G401 (cell line): ENCODE data around the gene PITPNM3. TPM values are rescaled to one million over a fixed set of nuclear protein-coding genes. Genes with fewer than 3 reads are reported as not detected.

Source experiments
- DNase-seq: peaks from one replicate; pipeline ENCODE4 v3.0.0-alpha.2; 2015; ENCODE audit warnings: low spot score
- in situ Hi-C: cut with HindIII; loops from 2 replicates; pipeline ENCODE4 v1.10.0; 2016; ENCODE audit warnings: low sequenced_read_pairs, mixed read lengths
- total RNA-seq: library from RNA; depleted of rRNA; stranded (reverse); fragments of >200 nt; shearing (Covaris generic); gene quantifications from 2 replicates; pipeline ENCODE4 v1.2.3, GENCODE V29; 2014

The PITPNM3 gene
- total RNA-seq, 1 experiment from 2014 or later: 0.92 TPM

DNA sequence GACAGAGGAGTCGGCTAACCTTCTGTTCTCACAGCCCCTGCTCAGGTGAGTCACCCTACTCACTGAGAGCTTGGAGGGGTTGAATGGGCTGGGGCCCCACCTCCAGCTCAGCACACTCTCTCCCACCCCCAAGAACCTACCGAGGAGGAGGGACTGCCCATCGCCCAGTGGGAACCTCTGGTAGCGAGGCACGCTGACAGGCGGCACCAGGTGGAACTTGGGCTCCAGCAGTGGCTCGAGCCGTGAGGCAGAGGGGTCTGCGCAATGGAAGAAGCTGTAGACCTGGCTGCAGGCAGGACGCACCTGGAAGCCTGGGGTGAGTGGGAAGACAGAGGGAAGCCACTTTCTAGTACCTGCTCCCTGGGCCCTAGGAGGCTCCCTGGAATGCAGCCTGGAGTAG lies 83.8 kb downstream of the PITPNM3 start:
- no peak for DNase-seq
- in situ Hi-C loops: no loop called here

DNA sequence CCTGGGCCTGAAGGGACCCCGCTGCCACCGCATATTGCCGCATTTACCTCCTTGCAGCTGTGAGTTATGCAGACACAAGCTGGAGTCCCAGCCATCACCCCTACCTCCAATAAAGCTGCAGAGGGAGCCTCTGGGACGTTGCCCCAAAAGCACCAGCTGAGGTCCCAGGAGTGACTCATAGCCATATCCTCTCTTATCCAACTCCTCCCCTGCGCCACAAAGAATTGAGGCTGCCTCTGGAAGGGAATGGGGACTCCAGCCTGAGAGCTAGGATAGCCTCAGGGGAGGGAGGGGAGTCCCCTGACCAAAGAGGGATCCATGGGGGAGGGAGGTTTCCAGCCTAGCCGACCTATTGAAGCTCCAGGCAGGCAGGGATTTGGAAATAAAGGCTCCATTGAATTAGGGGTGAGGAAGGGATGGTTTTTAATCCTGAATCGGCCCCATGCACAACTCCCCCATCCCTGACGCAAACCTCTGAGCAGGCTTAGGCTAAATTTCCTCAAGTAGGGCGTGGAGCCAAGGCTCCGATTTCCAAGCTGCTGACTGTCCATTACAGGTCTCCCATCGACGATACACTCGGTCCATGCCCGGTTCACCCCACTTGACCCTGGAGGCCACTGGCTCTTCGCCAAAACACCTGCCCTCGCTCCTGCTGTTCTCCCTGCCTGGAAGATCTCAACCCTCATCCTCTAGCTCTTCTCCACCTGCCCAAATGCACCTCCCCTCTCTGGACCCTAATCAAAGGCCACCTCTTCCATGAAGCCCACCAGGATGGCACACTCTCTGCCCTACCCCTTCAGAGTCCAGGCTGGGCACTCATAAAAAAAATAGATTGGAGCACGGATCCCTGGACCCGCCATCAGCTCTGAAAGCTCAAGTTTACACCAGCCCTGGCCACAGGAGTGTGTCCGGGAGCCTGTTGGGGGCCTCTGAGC lies 84.6 kb downstream of the PITPNM3 start:
- DNase-seq: peak; percentile 36
- in situ Hi-C loops: no loop called here

DNA sequence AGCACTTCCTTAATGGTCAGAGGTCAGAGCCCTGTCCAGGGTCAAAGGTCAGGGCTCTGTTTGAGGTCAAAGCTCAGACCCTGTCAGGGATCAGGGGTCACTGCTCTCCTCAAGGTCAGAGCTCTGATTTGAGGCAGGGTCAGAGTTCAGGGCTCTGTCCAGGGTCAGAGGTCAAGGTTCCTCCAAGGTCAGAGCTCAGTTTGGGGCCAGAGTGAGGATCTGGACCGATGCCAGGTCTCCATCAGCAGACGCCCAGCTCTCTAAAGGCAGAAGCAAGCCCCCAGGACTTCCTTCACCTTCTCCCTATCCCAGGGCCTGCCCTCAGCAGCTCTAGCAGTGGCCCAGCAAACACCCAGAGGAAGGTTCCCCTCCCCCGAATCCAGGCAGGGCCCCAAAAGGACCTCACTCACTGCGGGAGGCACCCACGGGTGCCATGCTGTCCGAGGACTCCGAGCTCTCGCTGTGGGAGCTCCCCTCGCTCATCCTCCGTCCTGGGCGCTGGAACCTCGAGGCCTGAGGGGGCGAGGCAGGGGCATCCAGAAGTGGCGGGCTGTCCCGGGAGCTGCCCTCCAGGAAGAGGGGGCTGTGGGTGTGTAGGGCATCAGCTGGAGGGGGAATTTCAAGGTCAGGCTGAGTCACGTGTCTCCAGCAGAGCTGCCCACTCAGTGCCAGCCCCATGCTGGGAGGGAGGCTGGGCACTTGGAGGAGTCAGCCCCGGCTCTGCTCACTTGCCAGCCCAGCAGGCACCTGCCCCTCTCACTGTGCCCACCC lies 85.4 kb downstream of the PITPNM3 start:
- DNase-seq: no peak
- in situ Hi-C loops: no loop called here

DNA sequence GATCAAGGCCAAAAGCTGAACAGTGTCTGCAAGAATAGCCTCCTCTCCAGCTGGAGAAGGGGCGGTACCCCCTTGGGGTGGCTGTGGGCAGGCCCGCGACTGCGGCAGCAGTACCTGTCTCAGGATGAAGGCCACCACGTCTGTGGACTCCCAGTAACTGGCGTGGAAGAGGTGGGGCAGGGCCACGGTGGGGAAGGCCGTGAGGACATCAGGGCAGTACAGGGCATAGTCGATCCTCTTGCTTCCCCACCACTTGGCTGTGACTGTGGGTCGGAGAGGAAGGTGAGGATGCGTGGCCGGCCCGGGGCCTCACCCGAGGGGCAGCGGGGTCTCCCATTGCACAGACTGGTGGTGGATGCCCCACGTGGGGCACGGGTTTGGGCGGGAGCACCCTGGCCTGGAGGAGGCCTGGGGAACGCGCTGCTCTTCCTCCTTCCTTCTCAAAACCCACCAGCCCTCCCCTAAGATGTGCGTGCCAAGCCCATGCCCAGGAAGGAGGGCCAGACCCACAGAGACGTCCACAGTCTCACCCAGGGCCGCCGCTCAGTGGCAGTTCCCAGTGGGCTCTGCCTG lies 86.1 kb downstream of the PITPNM3 start:
- DNase-seq: no peak
- in situ Hi-C loops: no loop called here

DNA sequence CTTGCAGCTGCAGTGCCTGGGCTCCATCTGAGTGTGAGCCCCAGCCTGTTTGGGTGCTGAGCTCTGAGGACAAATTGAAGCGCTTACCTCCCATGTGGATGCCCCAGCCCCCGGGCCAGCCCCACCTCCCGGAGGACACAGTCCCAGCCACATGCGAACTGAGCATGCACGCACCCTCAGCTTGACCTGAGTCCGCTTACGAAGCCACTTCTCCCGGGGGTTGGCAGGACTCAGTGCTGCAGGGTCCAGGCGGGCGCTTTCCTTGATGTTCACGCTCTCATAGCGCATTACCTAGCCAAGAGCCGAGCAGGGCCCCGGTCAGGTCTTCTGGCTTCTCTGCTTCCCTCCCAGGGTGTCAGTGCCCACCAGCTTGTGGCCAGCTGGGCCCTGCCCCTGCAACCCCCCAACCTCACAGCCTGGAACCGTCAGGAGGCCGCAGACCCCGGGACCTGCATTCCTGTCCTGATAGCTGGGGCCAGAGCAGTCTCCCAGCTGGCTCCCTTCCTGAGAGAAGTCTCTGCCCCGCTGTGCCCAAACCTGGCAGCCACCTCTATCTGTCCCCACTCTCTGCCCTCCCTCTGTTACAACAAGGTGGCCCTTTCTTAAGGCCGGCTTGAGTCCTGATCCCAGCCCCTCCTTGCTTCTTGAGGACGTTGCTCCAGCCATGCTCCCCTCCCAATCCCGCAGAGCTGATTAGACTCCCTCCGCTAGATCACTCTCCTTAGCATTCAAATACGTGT lies 88.1 kb downstream of the PITPNM3 start:
- in situ Hi-C loops: no loop called here
- DNase-seq: peak; percentile 64

DNA sequence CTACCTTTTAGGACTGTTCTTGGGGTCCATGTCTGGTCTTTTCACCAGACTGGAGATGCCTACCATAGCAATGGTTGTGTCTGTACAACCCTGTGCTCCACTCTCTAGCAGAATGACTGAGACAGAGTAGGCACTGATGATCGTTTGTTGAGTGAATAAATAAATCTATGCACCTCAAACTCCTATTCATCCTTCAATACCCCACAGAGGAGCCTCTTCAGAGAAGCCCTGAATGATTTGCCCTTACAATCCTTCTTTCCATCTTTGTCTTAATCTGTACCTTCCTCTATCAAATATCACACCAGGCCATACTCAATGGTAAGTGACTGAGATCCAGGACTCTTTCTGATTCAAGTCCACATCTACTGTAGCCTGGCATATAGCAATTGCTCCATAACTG lies 88.8 kb downstream of the PITPNM3 start:
- in situ Hi-C loops: no loop called here
- DNase-seq: no peak

DNA sequence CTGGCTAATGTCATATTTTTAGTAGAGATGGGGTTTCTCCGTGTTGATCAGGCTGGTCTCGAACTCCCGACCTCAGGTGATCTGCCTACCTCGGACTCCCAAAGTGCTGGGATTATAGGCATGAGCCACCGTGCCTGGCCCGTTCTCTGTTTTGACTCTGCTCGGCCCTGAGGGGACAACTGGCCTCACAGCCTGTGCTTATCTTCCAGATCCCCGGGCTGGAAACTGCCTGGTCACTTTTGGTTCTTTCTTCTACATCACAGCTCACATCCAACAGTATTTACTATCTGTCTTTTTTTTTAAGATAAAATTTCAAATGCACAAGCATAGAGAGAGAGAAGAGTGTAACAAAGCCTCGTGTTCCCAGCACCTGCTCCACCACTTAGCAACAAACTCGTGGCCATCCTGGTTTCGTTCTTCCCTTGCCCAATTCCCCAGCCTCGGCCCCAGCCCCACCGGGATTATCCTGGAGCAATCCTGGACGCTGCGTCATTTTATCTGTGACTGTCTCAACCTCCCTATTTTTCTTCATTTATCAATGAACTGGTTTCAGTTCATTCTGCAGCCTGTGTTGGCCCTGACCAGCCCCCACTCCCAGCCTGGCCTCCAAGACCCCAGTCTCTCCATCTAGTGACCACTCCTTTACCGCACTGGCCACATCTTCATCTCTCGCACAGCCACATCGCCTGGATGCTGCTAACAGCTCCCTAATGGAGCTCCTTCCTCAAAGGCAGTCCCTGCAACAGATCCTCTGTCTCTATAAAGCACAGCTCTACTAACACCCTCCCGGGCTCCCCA lies 91.0 kb downstream of the PITPNM3 start:
- DNase-seq: no peak
- in situ Hi-C loops: no loop called here

DNA sequence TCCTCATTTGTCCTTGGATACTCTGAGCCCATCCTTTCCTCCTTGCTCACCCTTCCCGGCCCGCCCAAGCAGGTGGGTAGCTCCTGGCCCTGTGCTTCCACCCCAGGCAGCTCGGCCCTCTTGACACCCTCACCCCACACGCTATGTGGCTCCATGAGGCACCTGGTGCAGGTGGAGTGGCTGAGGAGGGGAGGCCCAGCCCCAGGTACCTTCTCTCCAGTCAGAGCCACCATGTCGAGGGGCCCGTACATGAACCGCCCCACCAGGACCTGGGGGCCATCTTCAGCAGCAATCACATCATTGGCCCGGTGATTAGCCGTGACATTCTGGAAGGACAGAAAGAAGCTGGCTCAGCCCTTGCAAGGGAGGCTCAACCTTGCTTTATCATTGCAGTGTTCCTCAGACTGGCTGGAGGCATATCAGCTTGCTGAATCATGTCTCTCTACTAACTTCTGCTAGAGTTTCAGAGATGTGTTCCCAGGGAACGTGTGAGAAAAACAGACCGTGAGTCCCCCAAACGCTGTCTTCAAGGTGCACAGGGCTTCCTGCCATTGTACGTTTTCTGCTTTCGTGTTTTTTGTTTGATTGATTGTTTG lies 91.8 kb downstream of the PITPNM3 start:
- no peak for DNase-seq
- in situ Hi-C loops: no loop called here

DNA sequence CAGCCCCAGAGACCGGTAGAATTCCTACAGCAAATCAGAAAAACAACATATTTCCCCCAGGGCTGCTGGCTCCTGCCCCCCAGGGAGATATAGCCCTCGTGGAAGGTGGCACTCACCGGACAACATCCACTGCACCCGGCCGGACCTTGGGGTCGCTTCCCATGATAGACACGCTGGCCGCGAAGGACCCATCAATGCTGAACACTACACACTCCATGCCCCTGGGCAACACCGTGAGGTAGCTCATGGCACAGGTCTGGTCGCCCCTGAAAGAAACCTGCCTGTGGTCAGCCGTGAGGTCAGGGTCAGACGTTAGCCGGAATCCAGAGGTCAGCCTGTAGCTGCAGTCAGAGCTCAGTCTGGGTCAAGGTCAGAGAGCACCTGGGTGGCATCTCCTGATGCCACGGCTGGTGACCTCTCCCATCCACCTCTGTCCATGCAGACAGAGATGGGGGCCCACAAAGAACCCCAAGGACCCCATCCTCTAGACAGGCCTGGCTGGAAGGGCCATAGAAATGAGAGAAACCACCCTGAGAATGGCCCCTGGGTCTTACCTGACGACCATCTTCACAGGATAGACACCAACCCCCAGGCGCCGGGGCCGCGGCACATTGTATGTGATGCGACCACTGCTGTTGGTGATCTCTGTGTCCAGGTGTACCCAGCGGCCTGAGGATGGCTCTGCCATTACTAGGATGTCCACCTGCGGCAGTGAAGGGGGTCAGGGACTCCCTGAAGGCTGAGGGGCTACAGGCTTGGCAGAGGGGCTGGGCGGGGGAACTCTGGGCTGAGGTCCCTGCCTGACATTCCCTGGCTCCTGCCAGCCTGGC lies 92.5 kb downstream of the PITPNM3 start:
- in situ Hi-C loops: no loop called here
- no peak for DNase-seq

DNA sequence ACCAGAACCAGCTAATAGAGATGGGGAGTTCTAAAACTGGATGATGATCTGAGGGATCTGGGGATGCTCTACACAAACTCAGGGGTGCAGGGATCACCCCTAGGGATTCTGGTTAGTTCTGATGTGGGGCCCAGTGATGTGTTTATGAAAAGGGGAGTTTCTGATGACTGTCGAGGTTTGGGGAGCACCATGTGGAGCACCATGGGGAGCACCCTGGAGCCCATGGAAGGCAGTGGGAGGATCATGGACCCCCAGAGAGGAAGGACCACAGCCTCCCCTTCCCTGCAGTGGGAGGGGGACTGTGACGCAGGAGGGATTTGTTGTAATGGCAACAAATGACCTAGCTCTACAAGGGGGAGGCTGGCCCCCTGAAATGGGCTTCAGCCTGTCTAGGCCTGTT lies 93.7 kb downstream of the PITPNM3 start:
- in situ Hi-C loops: no loop called here

DNA sequence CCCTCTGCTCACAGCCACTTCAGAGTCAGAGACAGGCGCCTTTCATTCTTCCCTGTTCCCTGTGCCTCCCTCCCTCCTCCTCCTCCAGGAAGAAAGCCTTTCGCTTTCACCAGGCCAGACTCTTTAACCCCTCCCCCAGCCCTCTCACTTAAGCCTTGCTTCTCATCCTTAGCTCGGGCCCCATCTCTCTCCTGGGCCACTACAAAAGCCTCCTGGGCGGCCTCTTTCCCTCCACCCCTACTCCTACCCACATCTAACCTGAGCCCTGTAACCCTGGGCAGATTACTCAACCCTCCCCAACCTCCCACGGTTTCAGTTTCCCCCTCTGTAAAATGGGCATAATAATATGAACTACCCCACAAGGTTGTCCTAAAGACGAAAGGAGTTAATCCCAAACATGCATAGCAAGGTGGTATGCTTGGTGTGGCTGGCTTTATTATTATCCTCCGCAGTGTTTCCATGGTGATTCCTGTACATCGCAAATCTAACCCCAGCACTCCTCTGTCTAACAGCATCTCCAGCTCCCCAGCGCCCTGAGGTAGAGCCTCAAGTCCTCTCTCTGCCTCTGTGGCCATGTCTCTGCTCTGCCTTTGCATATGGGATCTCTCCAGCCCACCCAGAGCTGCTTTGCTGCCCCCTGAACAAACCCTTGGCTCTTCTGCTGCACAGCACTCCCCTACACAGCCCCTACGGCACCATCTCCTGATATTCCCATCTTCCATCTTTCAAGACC lies 94.4 kb downstream of the PITPNM3 start:
- DNase-seq: no peak
- in situ Hi-C loops: no loop called here

More for the DNA sequence above, 93.7 kb downstream of the PITPNM3 start:
- no peak for DNase-seq

DNA sequence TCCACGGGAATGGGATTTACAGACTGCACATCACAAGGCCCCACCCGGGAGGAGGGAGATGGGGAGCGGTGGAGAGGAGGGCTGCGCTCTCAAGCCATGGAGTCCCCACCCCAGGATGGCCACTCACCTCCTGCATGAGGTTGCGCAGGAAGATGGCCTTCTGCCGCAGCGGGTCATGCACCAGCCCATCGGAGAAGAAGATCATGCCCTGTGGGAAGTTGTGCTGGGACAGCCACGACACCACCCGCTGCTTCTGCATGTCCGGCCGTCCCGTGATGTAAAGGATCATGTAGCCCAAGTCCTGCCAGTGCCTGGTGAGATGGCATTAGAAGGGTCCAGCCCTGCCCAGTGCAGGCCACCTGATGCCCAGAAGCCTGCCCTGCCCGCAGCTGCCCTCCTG lies 95.1 kb downstream of the PITPNM3 start:
- DNase-seq: no peak
- in situ Hi-C loops: no loop called here

DNA sequence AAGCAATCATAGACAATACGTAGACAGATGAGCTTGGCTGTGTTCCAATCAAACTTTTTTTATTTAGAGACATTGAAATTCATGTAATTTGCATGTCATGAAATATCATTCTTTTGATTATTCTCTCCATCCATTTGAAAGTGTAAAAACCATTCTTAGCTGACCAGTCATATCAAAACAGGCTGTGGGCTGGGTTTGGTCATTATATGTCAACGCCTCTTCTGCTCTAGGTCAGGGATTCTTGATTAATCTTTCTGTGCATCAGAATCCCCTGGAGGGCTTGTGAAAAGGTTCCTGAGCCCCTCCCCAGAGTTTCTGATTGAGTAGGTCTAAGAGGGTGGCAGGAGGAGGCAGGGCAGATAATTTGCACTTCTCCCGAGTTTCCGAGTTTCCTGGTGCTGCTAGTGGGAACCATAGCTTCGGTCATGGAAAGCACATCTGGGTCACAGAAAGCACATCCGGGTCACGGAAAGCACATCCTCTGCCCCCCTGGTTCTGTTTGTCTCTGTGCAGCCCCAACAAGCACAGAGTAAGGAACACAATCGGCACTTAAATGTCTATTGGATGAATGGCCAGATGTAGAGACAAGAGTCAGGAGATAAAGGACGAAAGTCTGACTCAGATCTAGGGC lies 95.7 kb downstream of the PITPNM3 start:
- no peak for DNase-seq
- in situ Hi-C loops: no loop called here

DNA sequence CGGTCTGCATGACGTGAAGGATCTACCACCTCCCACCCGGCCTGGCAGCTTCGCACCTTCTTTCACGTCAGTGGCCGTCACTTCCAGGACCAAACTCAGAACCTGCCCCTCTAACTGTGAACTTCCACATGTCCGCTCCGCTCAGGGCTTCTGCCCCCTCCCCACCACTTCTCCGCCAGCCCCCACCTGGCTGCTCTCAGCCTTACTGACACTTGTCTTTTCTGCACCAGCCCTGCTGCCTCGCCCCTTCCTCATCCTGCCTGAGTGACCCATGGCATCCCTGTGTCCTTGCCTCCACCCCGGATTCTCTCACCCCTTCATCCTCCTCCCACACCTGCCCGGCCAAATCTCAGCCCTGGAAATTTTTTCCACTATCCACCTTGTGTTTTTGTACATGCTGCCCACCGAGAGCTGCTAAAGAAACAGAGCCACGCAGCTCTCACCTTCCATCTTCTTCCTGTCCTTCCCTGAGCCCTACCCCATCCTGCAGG lies 97.8 kb downstream of the PITPNM3 start:
- DNase-seq: no peak
- in situ Hi-C loops: no loop called here

DNA sequence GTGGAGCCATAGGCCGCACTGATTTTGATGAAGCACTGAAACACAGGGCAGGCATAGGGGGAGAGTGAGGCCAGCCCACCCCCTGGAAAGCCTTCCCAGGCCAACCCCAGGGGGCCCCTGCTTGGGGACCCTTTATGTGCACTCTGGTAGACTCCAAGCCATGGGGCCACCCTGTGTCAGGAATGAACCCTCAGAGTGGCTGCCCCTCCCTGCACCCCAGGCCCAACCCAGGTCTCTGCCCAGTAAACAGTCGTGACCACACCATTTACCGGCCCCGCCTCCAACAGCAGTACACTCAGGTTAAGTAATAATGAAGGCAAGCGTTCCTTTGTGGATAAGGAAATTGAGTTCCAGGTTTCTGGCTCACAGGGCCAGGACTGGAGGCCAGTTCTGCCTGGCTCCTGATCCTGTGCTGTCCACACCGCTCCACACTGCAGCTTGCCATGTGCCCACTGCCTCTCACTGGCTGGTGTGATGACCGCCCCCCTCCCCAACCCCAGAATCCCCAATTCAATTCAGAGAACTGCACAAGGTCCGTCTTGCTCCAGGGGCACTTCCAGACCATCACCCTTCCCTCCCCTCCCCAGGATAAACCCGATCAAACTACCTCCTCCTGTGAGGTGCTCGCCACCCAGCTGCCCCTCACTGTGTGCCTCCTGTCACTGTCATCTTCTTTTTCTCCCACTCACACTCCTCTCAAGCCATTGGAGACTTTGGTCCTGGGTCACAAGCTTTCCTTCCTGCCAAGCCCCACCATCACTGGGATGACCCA lies 98.5 kb downstream of the PITPNM3 start:
- in situ Hi-C loops: no loop called here

More for the DNA sequence above, 98.5 kb downstream of the PITPNM3 start:
- no peak for DNase-seq
